K562 (cell line): Measurements from ENCODE around the gene LHFPL5. TPM values are rescaled to one million over a fixed set of nuclear protein-coding genes. Genes with fewer than 3 reads are reported as not detected.

Experiments used
- ATAC-seq: fragments of 200-7000 bp; cut with Tn5 transposase; 3 replicates; pipeline ENCODE4 v1.9.1; 2020; ENCODE audit warnings: moderate library complexity
- BruUV-seq: library from RNA; stranded (reverse); fragments of 400-500 nt; replicated peaks from 2 replicates; lab custom pipeline; 2021; lab: Mats Ljungman, UMichigan
- CTCF ChIA-PET: fragments of 300-600 bp; formaldehyde crosslinking; extraction: SDS; loops from one replicate; lab custom pipeline; 2021; ENCODE audit warnings: low intra/inter-chr PET ratio; lab: Yijun Ruan, JAX
- POLR2A ChIA-PET: fragments of 300-600, 350-650 bp; sonication (Branson Sonifier 250); formaldehyde crosslinking; extraction: SDS; loops from one replicate; lab custom pipeline; 2021; ENCODE audit warnings: antibody characterized with exemption, inconsistent platforms; lab: Yijun Ruan, JAX
- DNase-seq, 4 experiments: peaks; one replicate each; pipeline versions ENCODE4 v3.0.0 to v3.0.0-alpha.2; 2011 to 2018; ENCODE audit warnings: low spot score in 3 of 4, mixed read lengths in 3 of 4; ENCODE audit errors: extremely low read depth in 1 of 4
- FAIRE-seq: peaks from 2 replicates; lab custom pipeline; 2011; peaks lifted over from hg19 to GRCh38; lab: Jason Lieb, UNC
- H2AFZ ChIP-seq: 2 replicates; pipeline ENCODE4 v1.6.0; 2011; ENCODE audit warnings: low read depth, low read length, control low read depth, inconsistent platforms
- H3K27ac ChIP-seq: fragments of 200-600 bp; 3 replicates; pipeline ENCODE4 v1.8.0; 2011; ENCODE audit warnings: low read depth, mild to moderate bottlenecking, control low read depth, inconsistent platforms, low read length, moderate library complexity, mixed read lengths; ENCODE audit errors: extremely low read depth
- H3K27me3 ChIP-seq, 2 experiments: fragments of 300-600 bp in 1 of 2; 2 replicates in 1 of 2; 3 replicates in 1 of 2; pipeline versions ENCODE4 v1.6.0 to v1.8.0; 2011; ENCODE audit warnings: inconsistent platforms in 2 of 2, low read length in 2 of 2, mild to moderate bottlenecking in 1 of 2, mixed read lengths in 1 of 2, moderate library complexity in 1 of 2; ENCODE audit not compliant: control insufficient read depth in 2 of 2, insufficient read depth in 2 of 2
- H3K36me3 ChIP-seq: fragments of 300-600 bp; 3 replicates; pipeline ENCODE4 v1.8.0; 2011; ENCODE audit warnings: mild to moderate bottlenecking, low read length, inconsistent platforms; ENCODE audit not compliant: control insufficient read depth, insufficient read depth
- H3K4me1 ChIP-seq, 2 experiments: fragments of 200-600 bp in 1 of 2; replicated peaks in 1 of 2; 2 replicates in 1 of 2; 3 replicates in 1 of 2; pipeline versions ENCODE4 v1.5.1 to v1.8.0; 2011; ENCODE audit warnings: inconsistent platforms in 2 of 2, low read length in 2 of 2, mild to moderate bottlenecking in 1 of 2, mixed read lengths in 1 of 2, moderate library complexity in 1 of 2; ENCODE audit not compliant: control insufficient read depth in 2 of 2, insufficient read depth in 2 of 2
- H3K4me2 ChIP-seq: 2 replicates; pipeline ENCODE4 v1.6.1; 2011; ENCODE audit warnings: low read length, control low read depth, inconsistent platforms, mixed read lengths; ENCODE audit not compliant: insufficient read depth
- H3K4me3 ChIP-seq: fragments of 200-600 bp; sonication (generic), shearing (Covaris generic); 2 replicates; pipeline ENCODE4 v1.5.1; 2016; ENCODE audit warnings: control low read depth, inconsistent platforms
- H3K79me2 ChIP-seq: fragments of 200-600 bp; 3 replicates; pipeline ENCODE4 v1.8.0; 2011; ENCODE audit warnings: low read length, inconsistent platforms; ENCODE audit not compliant: control insufficient read depth, insufficient read depth
- H3K9ac ChIP-seq, 2 experiments: 2 replicates each; pipeline versions ENCODE4 v1.6.0 to v1.6.1; 2011; ENCODE audit warnings: low read depth in 2 of 2, low read length in 2 of 2, control low read depth in 1 of 2, inconsistent platforms in 1 of 2, mild to moderate bottlenecking in 1 of 2, mixed read lengths in 1 of 2; ENCODE audit not compliant: insufficient read depth in 1 of 2
- H3K9me1 ChIP-seq: one replicate; pipeline ENCODE4 v1.6.0; 2011; ENCODE audit warnings: inconsistent platforms, mild to moderate bottlenecking, low read length, moderate library complexity; ENCODE audit not compliant: control insufficient read depth, insufficient read depth
- H3K9me3 ChIP-seq: replicated peaks from 2 replicates; pipeline ENCODE4 v1.5.1; 2011; ENCODE audit warnings: low read depth, low read length, inconsistent platforms; ENCODE audit not compliant: control insufficient read depth, insufficient read depth
- H4K20me1 ChIP-seq: replicated peaks from 2 replicates; pipeline ENCODE4 v1.6.1; 2011; ENCODE audit warnings: low read length, inconsistent platforms, mixed read lengths; ENCODE audit not compliant: control insufficient read depth, insufficient read depth
- CHD4 ChIP-seq: fragments of 200-600 bp; sonication (generic); IDR thresholded peaks from 3 replicates; pipeline ENCODE4 v1.6.1; 2012; ENCODE audit warnings: low read depth, mild to moderate bottlenecking, mixed read lengths, low read length, inconsistent platforms; ENCODE audit not compliant: insufficient read depth, insufficient replicate concordance, poor library complexity, severe bottlenecking
- NR3C1 ChIP-seq: sonication (generic); formaldehyde crosslinking; IDR thresholded peaks from 2 replicates; pipeline ENCODE4 v1.8.1; 2022; ENCODE audit warnings: missing genetic modification reagents
- SRSF3 ChIP-seq: fragments of 200-400 bp; formaldehyde crosslinking; IDR thresholded peaks from 2 replicates; pipeline ENCODE4 v1.6.1; 2016; ENCODE audit warnings: mild to moderate bottlenecking, low read length, moderate library complexity; ENCODE audit not compliant: insufficient read depth
- TEAD4 ChIP-seq, 2 experiments: sonication (generic) in 1 of 2; formaldehyde crosslinking in 1 of 2; IDR thresholded peaks; 2 replicates each; pipeline versions ENCODE4 v1.6.1 to v1.8.0; 2012 to 2022; ENCODE audit warnings: borderline replicate concordance in 1 of 2, inconsistent platforms in 1 of 2, low read length in 1 of 2, mild to moderate bottlenecking in 1 of 2, missing genetic modification reagents in 1 of 2
- ZNF263 ChIP-seq: sonication (generic); formaldehyde crosslinking; IDR thresholded peaks from 2 replicates; pipeline ENCODE4 v1.8.0; 2022; ENCODE audit warnings: mild to moderate bottlenecking, missing genetic modification reagents, borderline replicate concordance
- WGBS: fragments of 100-300 bp; shearing (Covaris generic); methylation state at CpG from one replicate; pipeline ENCODE4 v1.1.6; 2016; ENCODE audit warnings: low coverage, mixed read lengths; ENCODE audit not compliant: insufficient coverage; ENCODE audit errors: missing lambda C conversion rate; 5-methylcytosine and 5-hydroxymethylcytosine counted together
- in situ Hi-C: fragments of 300-500 bp; cut with MboI; formaldehyde crosslinking; loops from 4 replicates; pipeline ENCODE4 v1.15.0; 2018; ENCODE audit warnings: inconsistent platforms, mixed read lengths
- intact Hi-C: fragments of 100-400 bp; cut with micrococcal nuclease; formaldehyde crosslinking; loops from 2 replicates; pipeline ENCODE4 v1.14.2; 2022
- polyA plus RNA-seq, 8 experiments: library from polyadenylated mRNA; depleted of rRNA in 4 of 8; stranded (reverse) in 5 of 8; unstranded in 3 of 8; fragments of >200 nt; fragmentation: Nextera tagmentation in 2 of 8; fragmentation: Illumina TruSeq in 1 of 8; extraction: Ambion mirVana in 2 of 8; extraction: Trizol in 1 of 8; gene quantifications; 2 replicates each; pipeline versions ENCODE4 v1.2.1 to v1.2.3, GENCODE V29; 2011 to 2014; ENCODE audit warnings: inconsistent platforms in 1 of 8, missing spikeins in 1 of 8
- total RNA-seq, 7 experiments: library from RNA; depleted of rRNA in 6 of 7; stranded (reverse); fragments of >200 nt in 6 of 7; fragmentation: Illumina TruSeq in 2 of 7; extraction: Trizol in 2 of 7; gene quantifications; 2 replicates each; pipeline versions ENCODE4 v1.2.1 to v1.2.3, GENCODE V29; 2011 to 2021; ENCODE audit warnings: low replicate concordance in 1 of 7

Gene LHFPL5
- total and polyA plus RNA-seq, 9 of the 15 experiments (the other 6 are each of a cell fraction or from before 2014, with no cell fraction given): not detected

- TF ChIP-seq SRSF3: 0 out of 2 replicates have a peak, but pooled peaks have one; percentile 34
- 0 out of 2 replicates have a peak, but pooled peaks have one; percentile 32 for TF ChIP-seq NR3C1 (CRISPR knock-in tag)
Measured at GRCh38 chr6:35786810-35787209, 18.3 kb upstream of the LHFPL5 start (continued).

GRCh38 chr6:35787266-35788218 is 17.6 kb upstream of the LHFPL5 start:
- peak; percentile 77; the same call in 1 of the 2 replicates for TF ChIP-seq ZNF263 (CRISPR knock-in tag)
- no peak for TF ChIP-seq CHD4
- TF ChIP-seq TEAD4 (IDR thresholded peaks at IDR 0.05; ENCODE audit: low read length): no peak
- TF ChIP-seq TEAD4 (CRISPR knock-in tag; IDR thresholded peaks at IDR 0.05; ENCODE audit: borderline replicate concordance): peak; percentile 12; the same call in 1 of the 2 replicates
- no peak for FAIRE-seq
- Histone ChIP-seq H3K4me1 (peaks cover 0 to 6% of the 10 kb centered on the region in 2 experiments; a peak in 3 of 5 replicates), H3K36me3 (no peaks in the 10 kb centered on the region), H4K20me1 (no peaks in the 10 kb centered on the region; the same call in 1 of the 2 replicates), H3K9ac (no peak overlapping the region), H3K4me3 (no peak overlapping the region), H3K27me3 (peaks cover 52 to 55% of the 10 kb centered on the region in 2 experiments), H3K79me2 (no peaks in the 10 kb centered on the region), H2AFZ (no peak overlapping the region), H3K4me2 (no peak overlapping the region), H3K9me1 (no peaks in the 10 kb centered on the region), H3K9me3 (no peaks in the 10 kb centered on the region), H3K27ac (no peak overlapping the region)
- ATAC-seq: peak; percentile 41
- ChIA-PET CTCF (no interaction called here), POLR2A (interaction anchor here (0.8 to 3.6 kb wide), 5 partner anchors 10 to 62 kb away, joined by 3 to 48 read pairs (median 5); partner anchors contain the start of genes CLPS and LHFPL5)
- in situ Hi-C loops: no loop called here
- 4% methylated on average over 13 of the region's 13 CpGs for WGBS
- intact Hi-C loops: loop anchor here (1.0 kb wide), 1 partner anchor 11 kb away; no protein-coding TSS in a partner anchor
- no TSS peak for BruUV-seq
- DNase-seq: peak in 3 of 4 experiments; percentile 18 to 27 (median 21)
